ENCODE results near the gene EPN1. TPM values are rescaled to one million over a fixed set of nuclear protein-coding genes. Genes with fewer than 3 reads are reported as not detected.
A peak's percentile ranks its signal among the peaks of the same experiment; 100 is the strongest.

Gene EPN1
- total RNA-seq, 3 donors from 2014 or later (not counting 1 experiment from before 2014, with no cell fraction given): 47.6 to 56.4 (median 51.8) TPM

- no peak overlapping the region for H3K4me3 Mint-ChIP-seq
- Histone ChIP-seq H3K36me3 (ENCODE audit: control insufficient read depth, insufficient read depth, low read length) (no peaks in the 10 kb centered on the region), H3K4me1 (ENCODE audit: control insufficient read depth, insufficient read depth, low read length) (peaks cover 44% of the 10 kb centered on the region), H3K4me3 (ENCODE audit: low read length) (no peak overlapping the region), H3K27me3 (ENCODE audit: control insufficient read depth, insufficient read depth, low read length) (no peaks in the 10 kb centered on the region), H3K9me3 (ENCODE audit: control insufficient read depth, insufficient read depth, low read length) (no peaks in the 10 kb centered on the region), H3K27ac (ENCODE audit: low read length) (no peak overlapping the region)
- no peaks in the 10 kb centered on the region for H3K27me3 Mint-ChIP-seq (ENCODE audit: low read depth in 2 of 2)
- DNase-seq (no peak), ATAC-seq (no peak)
- intact Hi-C loops (cut with micrococcal nuclease): loop anchor here (10.0 kb wide), 1 partner anchor 171 kb away; no protein-coding TSS in a partner anchor
- peaks cover 41 to 48% of the 10 kb centered on the region in 2 donors for H3K4me1 Mint-ChIP-seq
- WGBS (ENCODE audit: insufficient coverage): 85% methylated on average over 8 of the region's 8 CpGs
- H3K9me3 Mint-ChIP-seq: no peaks in the 10 kb centered on the region
- TF ChIP-seq CTCF (IDR thresholded peaks at IDR 0.05): no peak
- no peaks in the 10 kb centered on the region for H3K36me3 Mint-ChIP-seq
- H3K27ac Mint-ChIP-seq: peak overlapping the region; percentile 100
Observed at GRCh38 chr19:55633861-55634260, 41.2 kb upstream of the EPN1 start.

DNA sequence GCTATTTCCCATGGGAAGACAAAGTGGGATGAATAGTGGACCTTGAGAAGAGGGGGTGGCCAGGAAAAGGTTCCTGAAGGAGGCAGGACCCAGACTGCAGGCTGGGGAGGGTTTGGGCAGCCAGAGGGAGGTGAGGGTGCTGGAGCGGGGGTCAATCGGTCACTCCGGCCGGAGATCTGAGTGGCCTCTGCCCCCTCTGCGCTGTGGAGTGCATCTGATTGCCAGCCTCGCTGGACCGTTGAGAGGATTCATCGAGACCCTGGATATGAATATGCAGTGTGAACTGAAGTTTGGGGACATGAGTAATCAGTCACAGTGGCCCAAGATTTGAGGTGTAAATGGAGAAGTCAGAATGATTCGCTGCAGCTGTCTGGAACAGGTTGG is 39.7 kb upstream of the EPN1 start:
- Mint-ChIP-seq H3K9me3 (no peaks in the 10 kb centered on the region), H3K4me1 (peaks cover 45 to 56% of the 10 kb centered on the region in 2 donors), H3K27me3 (ENCODE audit: low read depth in 2 of 2) (no peaks in the 10 kb centered on the region), H3K4me3 (peak overlapping the region; percentile 100), H3K36me3 (no peaks in the 10 kb centered on the region), H3K27ac (peak overlapping the region; percentile 100)
- H3K4me3 ChIP-seq (ENCODE audit: low read length): peak overlapping the region; percentile 71
- no peak for TF ChIP-seq CTCF (IDR thresholded peaks at IDR 0.05)
- H3K9me3 ChIP-seq (ENCODE audit: control insufficient read depth, insufficient read depth, low read length): no peaks in the 10 kb centered on the region
- peak in 1 of 2 donors; percentile 51 for DNase-seq
- 12% methylated on average over 9 of the region's 9 CpGs for WGBS (ENCODE audit: insufficient coverage)
- peaks cover 59% of the 10 kb centered on the region for H3K4me1 ChIP-seq (ENCODE audit: control insufficient read depth, insufficient read depth, low read length)
- no peaks in the 10 kb centered on the region for H3K36me3 ChIP-seq (ENCODE audit: control insufficient read depth, insufficient read depth, low read length)
- no peaks in the 10 kb centered on the region for H3K27me3 ChIP-seq (ENCODE audit: control insufficient read depth, insufficient read depth, low read length)
- H3K27ac ChIP-seq (ENCODE audit: low read length): peak overlapping the region; percentile 94
- peak in 1 of 3 donors; percentile 41 for ATAC-seq
- intact Hi-C loops (cut with micrococcal nuclease): loop anchor here (1.0 to 10.0 kb wide), 2 partner anchors 19 to 169 kb away; no protein-coding TSS in a partner anchor

DNA sequence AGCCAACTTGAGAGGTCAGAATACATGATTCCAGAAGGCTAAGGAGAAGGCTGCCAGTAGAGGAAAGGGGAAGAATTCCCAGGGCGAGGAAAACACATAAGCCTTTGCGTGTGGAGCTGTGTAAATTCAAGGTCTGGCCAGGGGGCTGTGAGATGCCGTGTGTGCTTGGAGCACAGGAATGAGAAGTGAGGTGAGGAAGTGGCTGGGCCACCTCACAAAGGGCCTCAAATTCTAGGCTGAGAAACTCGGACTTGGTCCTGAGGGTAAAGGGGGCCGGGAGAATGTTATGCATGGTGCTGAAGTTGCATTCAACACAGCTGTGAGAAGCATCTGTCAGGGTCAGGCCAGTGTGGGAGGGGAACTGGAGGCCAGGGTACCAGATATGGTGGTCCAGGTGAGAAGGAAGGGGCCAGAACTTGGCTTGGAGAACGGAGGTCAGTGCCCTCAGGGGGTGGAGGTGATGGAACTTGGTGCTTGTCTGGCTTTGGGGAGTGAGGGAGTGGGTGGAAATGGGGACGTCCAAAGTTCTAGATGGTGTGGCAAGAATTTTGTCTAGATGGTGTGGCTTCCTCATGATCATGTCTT is 39.1 kb upstream of the EPN1 start:
- intact Hi-C loops (cut with micrococcal nuclease): loop anchor here (1.0 to 10.0 kb wide), 2 partner anchors 18 to 169 kb away; no protein-coding TSS in a partner anchor
- Histone ChIP-seq H3K4me1 (ENCODE audit: control insufficient read depth, insufficient read depth, low read length) (peaks cover 62% of the 10 kb centered on the region), H3K36me3 (ENCODE audit: control insufficient read depth, insufficient read depth, low read length) (no peaks in the 10 kb centered on the region), H3K4me3 (ENCODE audit: low read length) (peak overlapping the region; percentile 71), H3K9me3 (ENCODE audit: control insufficient read depth, insufficient read depth, low read length) (no peaks in the 10 kb centered on the region), H3K27me3 (ENCODE audit: control insufficient read depth, insufficient read depth, low read length) (no peaks in the 10 kb centered on the region), H3K27ac (ENCODE audit: low read length) (peak overlapping the region; percentile 94)
- Mint-ChIP-seq H3K9me3 (no peaks in the 10 kb centered on the region), H3K27me3 (ENCODE audit: low read depth in 2 of 2) (no peaks in the 10 kb centered on the region), H3K4me3 (peak overlapping the region; percentile 100), H3K4me1 (peaks cover 47 to 58% of the 10 kb centered on the region in 2 donors), H3K27ac (peak overlapping the region; percentile 100), H3K36me3 (no peaks in the 10 kb centered on the region)
- no peak for TF ChIP-seq CTCF (IDR thresholded peaks at IDR 0.05)
- ATAC-seq (no peak), DNase-seq (no peak)
- WGBS (ENCODE audit: insufficient coverage): 66% methylated on average over 7 of the region's 7 CpGs

Data from natural killer cell (primary cell).